HCT116 (cell line): ENCODE measurements around the gene DR1. TPM values are rescaled to one million over a fixed set of nuclear protein-coding genes. Genes with fewer than 3 reads are reported as not detected.

Experiments
- ATAC-seq: fragments of 200-7000 bp; cut with Tn5 transposase; 2 replicates; pipeline ENCODE4 v1.9.1; 2020; ENCODE audit warnings: mild to moderate bottlenecking, moderate library complexity
- BruUV-seq: library from RNA; stranded (reverse); fragments of 400-500 nt; replicated peaks from 2 replicates; lab custom pipeline; 2021; lab: Mats Ljungman, UMichigan
- CTCF ChIA-PET: fragments of 300-600 bp; sonication (Branson Sonifier 250); formaldehyde crosslinking; loops from one replicate; lab custom pipeline; 2021; ENCODE audit warnings: antibody characterized with exemption; lab: Charles Lee
- POLR2A ChIA-PET: fragments of 300-600, 350-600 bp; sonication (Branson Sonifier 250); formaldehyde crosslinking; loops from one replicate; lab custom pipeline; 2021; ENCODE audit warnings: antibody characterized with exemption; lab: Charles Lee
- RAD21 ChIA-PET, 2 experiments: fragments of 300-600 bp; sonication (Branson Sonifier 250); formaldehyde crosslinking; loops; one replicate each; lab custom pipeline; 2023; ENCODE audit warnings: low total read pairs in 2 of 2; ENCODE audit not compliant: uncharacterized antibody in 2 of 2, unreplicated experiment in 2 of 2, low non-redundant PET in 1 of 2; lab: Charles Lee
- DNase-seq: peaks from one replicate; pipeline ENCODE4 v3.0.0-alpha.2; 2010; ENCODE audit warnings: low read depth, low spot score
- H2AFZ ChIP-seq: fragments of 200-600 bp; shearing (Covaris generic), sonication (generic); 2 replicates; pipeline ENCODE4 v1.6.1; 2017; ENCODE audit warnings: low read depth, mixed run types, mixed read lengths, antibody characterized with exemption, low read length; ENCODE audit not compliant: poor library complexity, severe bottlenecking
- H3K27ac ChIP-seq: 2 replicates; pipeline ENCODE4 v1.5.1; 2012; ENCODE audit warnings: low read depth, low read length
- H3K27me3 ChIP-seq: fragments of 200-600 bp; sonication (generic); 2 replicates; pipeline ENCODE4 v1.6.1; 2016; ENCODE audit warnings: mixed run types, low read length, mixed read lengths; ENCODE audit not compliant: insufficient read depth
- H3K36me3 ChIP-seq, 2 experiments: fragments of 200-500 bp in 1 of 2; fragments of 200-600 bp in 1 of 2; sonication (Bioruptor generic) in 1 of 2; sonication (generic) in 1 of 2; 2 replicates each; pipeline versions ENCODE4 v1.5.1 to v1.6.1; 2014 to 2016; ENCODE audit warnings: low read length in 2 of 2, inconsistent platforms in 1 of 2, mixed read lengths in 1 of 2, mixed run types in 1 of 2; ENCODE audit not compliant: insufficient read depth in 2 of 2, control insufficient read depth in 1 of 2
- H3K4me1 ChIP-seq, 2 experiments: fragments of 200-600 bp in 1 of 2; sonication (generic) in 1 of 2; 2 replicates each; pipeline versions ENCODE4 v1.5.1 to v1.6.1; 2012 to 2017; ENCODE audit warnings: low read length in 2 of 2, inconsistent platforms in 1 of 2, mild to moderate bottlenecking in 1 of 2, mixed read lengths in 1 of 2, mixed run types in 1 of 2, moderate library complexity in 1 of 2; ENCODE audit not compliant: insufficient read depth in 2 of 2, control insufficient read depth in 1 of 2
- H3K4me2 ChIP-seq: fragments of 200-600 bp; sonication (generic); 2 replicates; pipeline ENCODE4 v1.6.1; 2017; ENCODE audit warnings: mixed run types, low read length, mixed read lengths
- H3K4me3 ChIP-seq, 2 experiments: fragments of 200-600 bp in 1 of 2; sonication (generic) in 1 of 2; replicated peaks in 1 of 2; 2 replicates each; pipeline ENCODE4 v1.5.1; 2011 to 2016; ENCODE audit warnings: low read length in 2 of 2, control low read depth in 1 of 2, low read depth in 1 of 2, mild to moderate bottlenecking in 1 of 2, mixed read lengths in 1 of 2, mixed run types in 1 of 2
- H3K79me2 ChIP-seq: fragments of 200-600 bp; sonication (generic); 2 replicates; pipeline ENCODE4 v1.6.1; 2017; ENCODE audit warnings: mild to moderate bottlenecking, mixed run types, low read length, moderate library complexity, mixed read lengths; ENCODE audit not compliant: insufficient read depth
- H3K9ac ChIP-seq: fragments of 200-600 bp; sonication (generic); 2 replicates; pipeline ENCODE4 v1.6.1; 2016; ENCODE audit warnings: low read length, mixed read lengths
- H3K9me2 ChIP-seq: fragments of 200-600 bp; sonication (generic), shearing (Covaris generic); 2 replicates; pipeline ENCODE4 v1.6.1; 2017; ENCODE audit warnings: mixed run types, mild to moderate bottlenecking, moderate library complexity; ENCODE audit not compliant: insufficient read depth
- H3K9me3 ChIP-seq, 2 experiments: fragments of 200-500 bp in 1 of 2; fragments of 200-600 bp in 1 of 2; sonication (Bioruptor generic) in 1 of 2; sonication (generic) in 1 of 2; 2 replicates each; pipeline ENCODE4 v1.6.1; 2014 to 2017; ENCODE audit warnings: low read length in 2 of 2, mixed read lengths in 2 of 2, inconsistent platforms in 1 of 2, low read depth in 1 of 2, mild to moderate bottlenecking in 1 of 2, mixed run types in 1 of 2, moderate library complexity in 1 of 2; ENCODE audit not compliant: control insufficient read depth in 1 of 2, insufficient read depth in 1 of 2
- H4K20me1 ChIP-seq: fragments of 200-600 bp; sonication (generic), shearing (Covaris generic); 2 replicates; pipeline ENCODE4 v1.6.1; 2017; ENCODE audit warnings: mixed run types, mild to moderate bottlenecking, moderate library complexity; ENCODE audit not compliant: insufficient read depth
- CEBPB ChIP-seq: IDR thresholded peaks from 2 replicates; pipeline ENCODE4 v1.6.1; 2012; ENCODE audit warnings: low read depth
- ELF1 ChIP-seq: IDR thresholded peaks from 2 replicates; pipeline ENCODE4 v1.6.1; 2012; ENCODE audit warnings: low read depth, borderline replicate concordance
- EZH2 ChIP-seq: fragments of 200-600 bp; sonication (generic); IDR thresholded peaks from 2 replicates; pipeline ENCODE4 v1.6.1; 2017; ENCODE audit warnings: antibody characterized with exemption, mixed run types
- EZH2phosphoT487 ChIP-seq: fragments of 200-600 bp; IDR thresholded peaks from 2 replicates; pipeline ENCODE4 v1.6.1; 2018; ENCODE audit warnings: antibody characterized with exemption, borderline replicate concordance
- FOSL1 ChIP-seq: IDR thresholded peaks from 2 replicates; pipeline ENCODE4 v1.6.1; 2012; ENCODE audit warnings: low read depth
- JUND ChIP-seq: IDR thresholded peaks from 2 replicates; pipeline ENCODE4 v1.6.1; 2012
- MAX ChIP-seq: IDR thresholded peaks from 2 replicates; pipeline ENCODE4 v1.6.1; 2012
- POLR2AphosphoS5 ChIP-seq: IDR thresholded peaks from 2 replicates; pipeline ENCODE4 v1.6.1; 2011; ENCODE audit warnings: mild to moderate bottlenecking, low read depth, low read length, moderate library complexity
- RAD21 ChIP-seq: IDR thresholded peaks from 2 replicates; pipeline ENCODE4 v1.6.1; 2012; ENCODE audit warnings: low read depth, mild to moderate bottlenecking
- SRF ChIP-seq: IDR thresholded peaks from 2 replicates; pipeline ENCODE4 v1.6.1; 2012; ENCODE audit warnings: low read depth
- TCF7L2 ChIP-seq: IDR thresholded peaks from 2 replicates; pipeline ENCODE4 v1.7.0; 2011; ENCODE audit warnings: borderline replicate concordance, inconsistent platforms; ENCODE audit not compliant: insufficient read depth, insufficient read length; ENCODE audit errors: extremely low read depth
- YY1 ChIP-seq: IDR thresholded peaks from 2 replicates; pipeline ENCODE4 v1.6.1; 2011; ENCODE audit warnings: low read length, low read depth, moderate library complexity, mild to moderate bottlenecking; ENCODE audit not compliant: insufficient replicate concordance; ENCODE audit errors: extremely low read depth
- ZFX ChIP-seq: fragments of 450-650 bp; IDR thresholded peaks from 2 replicates; pipeline ENCODE4 v1.6.1; 2017
- ZNF274 ChIP-seq: fragments of 200-500 bp; sonication (Bioruptor generic); IDR thresholded peaks from 2 replicates; pipeline ENCODE4 v1.6.1; 2014; ENCODE audit warnings: mild to moderate bottlenecking, low read depth, low read length, inconsistent platforms
- intact Hi-C: fragments of 100-400 bp; cut with micrococcal nuclease; formaldehyde crosslinking; loops from 2 replicates; pipeline ENCODE4 v1.10.0; 2022
- total RNA-seq: library from RNA; stranded (reverse); gene quantifications from one replicate; pipeline ENCODE4 v1.2.1, GENCODE V29; 2021; ENCODE audit not compliant: unreplicated experiment
- TF ChIP-seq, protein P1 (sequence below): IDR thresholded peaks from 2 replicates; pipeline ENCODE4 v1.6.1; 2012
- TF ChIP-seq, protein P2 (sequence below): IDR thresholded peaks from 2 replicates; pipeline ENCODE4 v1.6.1; 2011; ENCODE audit warnings: mild to moderate bottlenecking, low read length, moderate library complexity; ENCODE audit not compliant: insufficient replicate concordance; ENCODE audit errors: extremely low read depth
- TF ChIP-seq, protein P3 (sequence below), 3 experiments: fragments of 200-600 bp in 1 of 3; sonication (generic) in 1 of 3; IDR thresholded peaks in 2 of 3; conservative IDR thresholded peaks in 1 of 3; 2 replicates each; pipeline ENCODE4 v1.5.1; 2012 to 2017; ENCODE audit warnings: low read depth in 2 of 3, low read length in 2 of 3, antibody characterized with exemption in 1 of 3, borderline replicate concordance in 1 of 3, control low read depth in 1 of 3, mild to moderate bottlenecking in 1 of 3, mixed read lengths in 1 of 3, mixed run types in 1 of 3, moderate library complexity in 1 of 3; ENCODE audit not compliant: insufficient read depth in 1 of 3

The DR1 gene
- total RNA-seq, 1 experiment from 2014 or later, result 73.8 TPM

- Histone ChIP-seq H3K4me2 (no peak overlapping the region), H3K27ac (no peak overlapping the region), H3K9me2 (no peaks in the 10 kb centered on the region), H3K9ac (no peak overlapping the region), H2AFZ (no peak overlapping the region), H3K36me3 (no peaks in the 10 kb centered on the region), H4K20me1 (no peaks in the 10 kb centered on the region), H3K79me2 (no peaks in the 10 kb centered on the region), H3K27me3 (no peaks in the 10 kb centered on the region), H3K4me3 (no peak overlapping the region), H3K4me1 (no peaks in the 10 kb centered on the region; a peak in 1 of 4 replicates), H3K9me3 (no peaks in the 10 kb centered on the region)
- no peak for ATAC-seq
- ChIA-PET POLR2A (no interaction called here), RAD21 (no interaction called here), CTCF (interaction anchor here (1.6 kb wide), 1 partner anchor 13 kb away, joined by 11 read pairs; no protein-coding TSS in a partner anchor)
- intact Hi-C loops, result no loop called here
- DNase-seq, result no peak
- no TSS peak for BruUV-seq
- TF ChIP-seq EZH2 (no peak), ELF1 (no peak), POLR2AphosphoS5 (no peak), CEBPB (no peak), FOSL1 (no peak), ZNF274 (no peak), MAX (no peak), JUND (no peak)
- TF ChIP-seq, protein P1, sequence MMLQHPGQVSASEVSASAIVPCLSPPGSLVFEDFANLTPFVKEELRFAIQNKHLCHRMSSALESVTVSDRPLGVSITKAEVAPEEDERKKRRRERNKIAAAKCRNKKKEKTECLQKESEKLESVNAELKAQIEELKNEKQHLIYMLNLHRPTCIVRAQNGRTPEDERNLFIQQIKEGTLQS, result no peak
Observed at GRCh38 chr1:93317207-93317606, 28.5 kb upstream of the DR1 start.

DNA sequence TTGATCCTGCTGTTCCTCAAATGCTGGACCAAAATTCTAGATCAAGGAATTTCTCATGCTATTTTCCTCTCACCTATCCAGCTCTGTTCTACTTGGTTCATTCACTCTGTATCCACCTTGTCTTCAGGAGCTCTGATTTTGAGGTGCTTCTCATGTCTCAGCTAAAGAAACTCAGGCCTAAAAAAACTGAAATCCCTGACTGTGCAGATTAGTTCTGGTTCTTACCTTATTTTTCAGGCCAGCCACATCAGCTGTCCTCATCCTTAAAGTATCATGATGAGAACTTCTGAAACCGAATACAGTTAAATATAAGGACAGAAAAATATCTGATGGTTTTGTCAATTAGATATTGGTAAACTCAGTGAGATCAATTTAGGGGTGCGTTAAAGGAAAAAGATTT is 27.8 kb upstream of the DR1 start:
- POLR2A ChIA-PET, result no interaction called here
- TF ChIP-seq RAD21 (no peak), ZNF274 (no peak), SRF (no peak), EZH2 (no peak), TCF7L2 (no peak), JUND (no peak), ZFX (no peak), EZH2phosphoT487 (no peak), YY1 (no peak)
- TF ChIP-seq, protein P2, sequence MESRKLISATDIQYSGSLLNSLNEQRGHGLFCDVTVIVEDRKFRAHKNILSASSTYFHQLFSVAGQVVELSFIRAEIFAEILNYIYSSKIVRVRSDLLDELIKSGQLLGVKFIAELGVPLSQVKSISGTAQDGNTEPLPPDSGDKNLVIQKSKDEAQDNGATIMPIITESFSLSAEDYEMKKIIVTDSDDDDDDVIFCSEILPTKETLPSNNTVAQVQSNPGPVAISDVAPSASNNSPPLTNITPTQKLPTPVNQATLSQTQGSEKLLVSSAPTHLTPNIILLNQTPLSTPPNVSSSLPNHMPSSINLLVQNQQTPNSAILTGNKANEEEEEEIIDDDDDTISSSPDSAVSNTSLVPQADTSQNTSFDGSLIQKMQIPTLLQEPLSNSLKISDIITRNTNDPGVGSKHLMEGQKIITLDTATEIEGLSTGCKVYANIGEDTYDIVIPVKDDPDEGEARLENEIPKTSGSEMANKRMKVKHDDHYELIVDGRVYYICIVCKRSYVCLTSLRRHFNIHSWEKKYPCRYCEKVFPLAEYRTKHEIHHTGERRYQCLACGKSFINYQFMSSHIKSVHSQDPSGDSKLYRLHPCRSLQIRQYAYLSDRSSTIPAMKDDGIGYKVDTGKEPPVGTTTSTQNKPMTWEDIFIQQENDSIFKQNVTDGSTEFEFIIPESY, result no peak
- TF ChIP-seq, protein P3, sequence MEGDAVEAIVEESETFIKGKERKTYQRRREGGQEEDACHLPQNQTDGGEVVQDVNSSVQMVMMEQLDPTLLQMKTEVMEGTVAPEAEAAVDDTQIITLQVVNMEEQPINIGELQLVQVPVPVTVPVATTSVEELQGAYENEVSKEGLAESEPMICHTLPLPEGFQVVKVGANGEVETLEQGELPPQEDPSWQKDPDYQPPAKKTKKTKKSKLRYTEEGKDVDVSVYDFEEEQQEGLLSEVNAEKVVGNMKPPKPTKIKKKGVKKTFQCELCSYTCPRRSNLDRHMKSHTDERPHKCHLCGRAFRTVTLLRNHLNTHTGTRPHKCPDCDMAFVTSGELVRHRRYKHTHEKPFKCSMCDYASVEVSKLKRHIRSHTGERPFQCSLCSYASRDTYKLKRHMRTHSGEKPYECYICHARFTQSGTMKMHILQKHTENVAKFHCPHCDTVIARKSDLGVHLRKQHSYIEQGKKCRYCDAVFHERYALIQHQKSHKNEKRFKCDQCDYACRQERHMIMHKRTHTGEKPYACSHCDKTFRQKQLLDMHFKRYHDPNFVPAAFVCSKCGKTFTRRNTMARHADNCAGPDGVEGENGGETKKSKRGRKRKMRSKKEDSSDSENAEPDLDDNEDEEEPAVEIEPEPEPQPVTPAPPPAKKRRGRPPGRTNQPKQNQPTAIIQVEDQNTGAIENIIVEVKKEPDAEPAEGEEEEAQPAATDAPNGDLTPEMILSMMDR (IDR thresholded peaks at IDR 0.05 in 2 of 3, conservative IDR thresholded peaks at IDR 0.05 in 1 of 3; ENCODE audit: borderline replicate concordance in 1 of 3, insufficient read depth in 1 of 3, low read depth in 2 of 3, low read length in 2 of 3), result no peak

More for the DNA sequence above, 27.8 kb upstream of the DR1 start:
- Histone ChIP-seq H3K4me2 (no peak overlapping the region), H3K4me3 (no peak overlapping the region), H3K9me2 (no peaks in the 10 kb centered on the region), H3K27ac (no peak overlapping the region), H3K36me3 (no peaks in the 10 kb centered on the region), H3K27me3 (no peaks in the 10 kb centered on the region), H3K4me1 (peaks cover 0 to 5% of the 10 kb centered on the region in 2 experiments; a peak in 2 of 4 replicates), H3K79me2 (no peaks in the 10 kb centered on the region), H3K9ac (no peak overlapping the region), H3K9me3 (no peaks in the 10 kb centered on the region), H4K20me1 (no peaks in the 10 kb centered on the region), H2AFZ (no peak overlapping the region)
- ChIA-PET RAD21 (no interaction called here), CTCF (interaction anchor here (1.6 kb wide), 1 partner anchor 13 kb away, joined by 11 read pairs; no protein-coding TSS in a partner anchor)
- ATAC-seq (no peak), DNase-seq (no peak)
- intact Hi-C loops, result no loop called here
- no TSS peak for BruUV-seq
